GM19455 (cell line): ENCODE data around the gene TRIAP1.
"Not testable (repeated sequence)": the region's sequence is repeated elsewhere in the genome, so short reads cannot be mapped to it uniquely, and the experiment has no call there.

Source experiments
- ATAC-seq: cut with Tn5 transposase; IDR thresholded peaks from one replicate; pipeline ENCODE4 v1.9.1; 2021; ENCODE audit not compliant: unreplicated experiment

TRIAP1 gene

DNA sequence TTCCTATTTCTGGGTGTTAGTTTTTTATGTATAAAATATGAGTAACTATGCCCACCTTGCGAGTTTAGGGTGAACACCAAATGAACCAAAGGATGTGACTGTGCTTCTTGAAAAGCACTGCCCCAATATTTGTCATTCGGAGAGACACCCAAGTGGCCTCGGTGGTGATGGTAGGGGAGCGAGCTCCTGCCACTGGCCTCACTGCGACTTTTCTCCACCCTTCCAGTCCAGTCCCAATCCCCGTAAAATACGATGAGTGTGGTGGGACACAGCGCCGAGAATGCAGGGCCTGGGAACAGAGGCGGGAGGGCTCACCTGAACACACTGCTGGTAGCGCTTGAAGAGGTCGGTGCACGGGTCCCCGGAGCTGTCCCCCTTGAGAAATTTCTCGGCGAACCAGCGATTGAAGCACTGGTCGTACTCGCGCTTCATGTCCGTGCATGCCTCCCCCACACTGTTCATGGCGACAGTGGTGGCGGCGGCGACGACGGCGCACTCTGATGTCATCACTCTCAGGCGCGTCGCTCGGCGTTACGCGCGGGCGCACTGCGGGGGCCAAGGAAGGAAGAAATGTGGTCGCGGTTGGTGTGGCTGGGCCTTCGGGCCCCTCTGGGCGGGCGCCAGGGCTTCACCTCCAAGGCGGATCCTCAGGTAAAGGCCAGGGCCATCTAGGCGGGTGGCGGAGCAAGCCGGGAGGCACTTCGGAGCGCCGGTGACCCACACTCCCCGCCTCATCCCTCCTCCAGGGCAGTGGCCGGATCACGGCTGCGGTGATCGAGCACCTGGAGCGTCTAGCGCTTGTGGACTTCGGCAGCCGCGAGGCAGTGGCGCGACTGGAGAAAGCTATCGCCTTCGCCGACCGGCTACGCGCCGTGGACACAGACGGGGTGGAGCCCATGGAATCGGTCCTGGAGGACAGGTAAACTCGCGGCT, at the start of gene TRIAP1, which contains the start of gene GATC:
Gene TRIAP1 (minus strand): TSS at position 474 of the 933 bp plus-strand sequence. CDS start 12 bp downstream, at position 462.
Gene GATC (plus strand): TSS at position 534 of the 933 bp plus-strand sequence. CDS start 37 bp downstream, at position 571.
- peak; percentile 85 for ATAC-seq

DNA sequence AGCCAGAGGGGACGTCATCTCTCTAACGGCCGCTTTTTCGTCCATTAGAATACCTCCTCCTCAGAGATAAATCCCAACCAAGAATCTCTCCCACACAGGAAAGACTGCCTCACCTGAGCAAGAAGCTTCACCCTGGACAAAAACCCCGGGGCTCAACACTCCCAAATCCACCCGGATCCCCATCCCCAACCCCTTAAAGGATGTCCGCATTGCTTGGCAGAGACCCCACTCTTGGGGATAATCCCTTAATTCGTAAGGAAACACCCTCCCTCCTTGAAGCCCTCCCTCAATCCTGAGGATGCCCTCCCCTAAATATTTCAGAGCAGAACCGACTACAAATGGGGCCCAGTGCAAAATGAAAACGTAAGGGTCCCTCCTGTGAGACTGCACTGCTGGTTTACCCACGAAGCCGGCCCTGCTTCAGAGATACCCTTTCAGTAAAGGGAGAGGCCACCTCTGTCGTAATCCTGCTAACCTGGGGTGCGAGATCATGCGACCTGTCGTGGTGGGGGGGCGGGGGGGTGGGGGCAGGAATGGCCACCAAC, 49.1 kb upstream of the TRIAP1 start:
- peak; percentile 15 for ATAC-seq

DNA sequence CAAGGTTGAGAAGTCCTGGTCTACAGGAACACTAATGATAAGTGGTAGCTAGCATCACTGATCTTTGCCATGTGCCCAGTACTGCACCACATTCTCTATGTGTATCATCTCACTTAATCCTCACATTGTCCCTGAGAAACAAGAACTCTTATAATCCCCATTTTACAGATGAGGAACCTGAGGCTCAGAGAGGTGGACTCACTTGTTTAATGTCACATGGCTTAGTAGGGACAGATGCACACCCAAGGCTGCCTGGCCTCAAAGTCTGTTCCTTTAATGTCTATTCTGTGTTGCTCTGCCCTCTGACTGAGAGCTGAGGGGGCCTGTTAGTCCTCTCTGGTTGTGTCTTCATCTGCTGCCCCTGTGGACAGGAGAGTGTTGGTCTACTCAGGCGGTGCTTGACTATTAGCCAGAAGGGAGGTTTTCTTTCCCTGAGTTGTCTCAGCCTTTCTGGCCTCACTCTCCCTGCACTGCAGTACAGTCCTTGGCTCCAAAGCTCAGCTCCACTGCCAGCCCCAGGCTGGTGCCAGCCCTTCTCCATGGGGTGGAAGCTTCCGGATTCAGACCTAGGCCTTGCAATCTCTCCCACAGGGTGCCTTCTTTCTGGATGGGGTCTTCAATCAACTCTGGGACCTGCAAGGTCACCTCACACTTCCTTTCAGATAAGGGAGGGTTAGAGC, 44.8 kb upstream of the TRIAP1 start:
- ATAC-seq = no peak

DNA sequence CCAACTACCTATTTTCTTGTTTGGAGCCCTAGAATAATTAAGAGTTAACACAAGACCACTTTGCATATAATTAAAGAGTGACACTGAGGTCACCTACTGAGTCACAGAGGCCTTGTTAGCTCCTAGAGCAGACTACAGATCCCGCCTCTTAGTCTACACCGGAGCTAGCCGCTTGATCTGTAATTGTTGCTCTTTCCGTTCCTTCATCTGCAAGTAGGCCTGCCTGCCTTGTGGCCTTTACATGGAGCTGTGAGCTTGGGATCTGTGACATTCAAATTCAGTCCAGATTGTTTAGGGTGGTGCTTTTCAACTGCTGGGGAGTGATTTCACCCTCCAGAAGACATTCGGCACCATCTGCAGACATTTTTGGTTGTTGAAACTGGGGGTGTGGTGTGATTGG, 44.1 kb upstream of the TRIAP1 start:
- ATAC-seq = no peak

DNA sequence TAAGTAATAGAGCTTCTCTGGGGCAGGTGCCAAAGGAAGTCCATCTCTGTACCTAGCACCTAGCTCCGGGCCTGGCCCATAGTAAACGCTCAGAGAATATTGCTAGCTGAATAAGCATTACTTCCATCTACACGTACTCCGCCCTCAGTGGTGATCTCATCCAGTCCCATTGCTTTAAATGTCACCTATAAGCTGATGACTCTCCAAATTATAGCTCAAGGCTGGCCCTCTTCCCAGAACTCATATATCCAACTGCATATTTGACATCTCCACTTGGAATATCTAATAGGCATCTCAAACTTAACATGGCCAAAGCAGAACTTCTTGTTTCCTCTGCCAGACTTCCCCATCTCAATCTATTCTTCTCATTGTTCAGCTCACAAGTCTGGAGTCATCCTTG, 42.8 kb upstream of the TRIAP1 start:
- no peak for ATAC-seq

DNA sequence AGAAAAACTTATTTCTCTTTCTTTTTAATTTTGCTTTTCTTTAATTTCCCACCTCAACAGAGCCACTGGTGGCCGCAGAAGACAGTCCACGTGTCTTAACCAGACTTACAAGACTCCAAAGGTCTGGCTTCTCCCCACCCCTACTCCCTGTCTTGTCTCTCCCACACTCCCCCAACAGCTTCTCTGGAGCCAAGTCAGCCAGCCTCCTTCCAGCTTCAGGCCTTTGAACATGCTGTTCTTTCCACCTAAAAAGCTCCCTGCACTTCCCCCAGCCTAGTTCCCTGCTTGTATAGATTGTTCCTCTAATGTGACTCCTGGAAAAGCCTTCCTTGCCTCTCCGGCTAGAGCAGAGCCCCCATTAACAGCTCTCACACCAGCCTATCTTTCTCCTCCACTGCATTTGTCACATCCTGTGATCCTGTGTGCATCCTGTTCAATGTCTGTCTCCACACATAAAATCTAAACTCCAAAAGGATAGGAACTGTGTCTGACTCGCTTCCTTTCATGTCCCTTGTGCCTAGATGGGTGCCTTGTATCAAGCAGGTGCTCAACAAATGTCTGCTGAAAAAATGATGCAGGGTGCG, 42.0 kb upstream of the TRIAP1 start:
- no peak for ATAC-seq

DNA sequence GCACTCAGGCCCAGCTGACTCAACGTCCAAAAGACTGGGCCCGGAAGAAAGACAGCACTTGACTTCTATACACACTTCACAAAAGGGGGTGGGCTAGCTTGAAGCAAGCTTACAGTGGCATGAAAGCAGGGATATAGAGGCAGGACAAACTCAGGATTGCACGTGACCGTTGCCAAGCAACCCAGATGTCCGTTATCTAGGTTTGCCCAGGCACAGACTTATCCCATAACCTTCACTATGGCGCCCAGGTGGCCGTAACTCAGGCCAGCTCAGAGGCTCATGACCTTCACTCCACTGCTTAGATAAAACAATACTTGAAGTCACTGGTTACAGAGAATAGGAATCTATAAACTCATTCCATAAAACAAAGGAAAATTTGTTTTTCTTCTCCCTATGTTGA, 41.4 kb upstream of the TRIAP1 start:
- not testable (repeated sequence) for ATAC-seq

DNA sequence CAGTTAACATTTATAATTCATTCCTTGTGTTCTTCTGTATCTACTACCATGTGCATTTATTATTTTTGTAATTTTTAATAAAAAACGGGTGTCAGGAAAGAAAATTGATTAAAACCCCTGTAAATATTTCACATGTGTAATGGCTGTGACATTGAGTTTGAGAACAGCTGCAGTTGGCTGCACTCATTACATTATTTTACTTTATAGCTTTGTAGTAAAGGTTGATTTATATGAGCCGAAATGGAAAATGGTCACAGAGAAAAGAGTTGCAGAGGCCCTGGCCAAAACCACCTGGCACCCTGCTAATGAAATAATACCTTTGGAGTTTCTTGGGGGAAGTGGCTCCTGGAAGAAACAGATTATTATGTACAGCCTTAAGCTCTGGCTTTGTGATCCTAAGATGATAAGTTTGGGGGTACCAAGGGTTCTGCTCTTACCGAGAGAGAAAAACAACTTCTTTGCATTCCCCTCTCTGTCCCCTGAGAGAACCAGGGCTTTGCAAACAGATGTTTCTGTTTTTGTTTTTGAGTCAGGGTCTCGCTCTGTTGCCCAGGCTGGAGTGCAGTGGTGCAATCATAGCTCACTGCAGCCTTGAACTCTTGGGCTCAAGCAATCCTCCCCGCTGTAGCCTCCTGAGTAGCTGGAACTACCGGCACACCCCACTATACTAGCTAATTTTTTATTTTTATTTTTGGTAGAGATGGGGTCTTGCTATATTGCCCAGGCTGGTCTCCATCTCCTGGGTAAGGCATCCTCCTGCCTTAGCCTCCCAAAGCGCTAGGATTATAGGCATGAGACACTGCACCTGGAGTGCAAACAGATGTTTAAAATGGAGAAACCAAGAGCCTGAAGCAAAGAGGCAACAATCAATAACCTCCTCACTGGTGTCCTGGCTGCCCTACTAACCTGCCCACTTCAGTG, 40.0 kb upstream of the TRIAP1 start:
- no peak for ATAC-seq

DNA sequence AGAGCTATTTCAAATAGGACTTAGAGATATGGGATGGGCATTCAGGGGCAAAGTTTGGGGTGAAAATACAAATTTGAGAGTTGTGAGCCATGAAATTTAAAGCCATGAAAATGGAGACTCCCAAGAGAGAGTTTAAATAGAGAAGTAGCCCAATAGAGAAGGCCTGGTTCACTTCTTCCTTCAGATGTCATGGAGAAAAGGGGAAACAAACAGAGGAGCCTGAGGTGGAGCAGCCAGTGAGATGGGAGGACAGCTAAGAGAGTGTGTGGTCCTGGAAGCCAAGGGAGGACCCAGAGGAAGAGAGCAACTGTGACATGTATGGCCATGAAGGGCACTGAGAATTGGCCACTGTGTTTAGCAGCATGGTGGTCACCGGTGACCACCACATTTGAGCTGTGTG, 37.4 kb upstream of the TRIAP1 start:
- ATAC-seq = no peak

DNA sequence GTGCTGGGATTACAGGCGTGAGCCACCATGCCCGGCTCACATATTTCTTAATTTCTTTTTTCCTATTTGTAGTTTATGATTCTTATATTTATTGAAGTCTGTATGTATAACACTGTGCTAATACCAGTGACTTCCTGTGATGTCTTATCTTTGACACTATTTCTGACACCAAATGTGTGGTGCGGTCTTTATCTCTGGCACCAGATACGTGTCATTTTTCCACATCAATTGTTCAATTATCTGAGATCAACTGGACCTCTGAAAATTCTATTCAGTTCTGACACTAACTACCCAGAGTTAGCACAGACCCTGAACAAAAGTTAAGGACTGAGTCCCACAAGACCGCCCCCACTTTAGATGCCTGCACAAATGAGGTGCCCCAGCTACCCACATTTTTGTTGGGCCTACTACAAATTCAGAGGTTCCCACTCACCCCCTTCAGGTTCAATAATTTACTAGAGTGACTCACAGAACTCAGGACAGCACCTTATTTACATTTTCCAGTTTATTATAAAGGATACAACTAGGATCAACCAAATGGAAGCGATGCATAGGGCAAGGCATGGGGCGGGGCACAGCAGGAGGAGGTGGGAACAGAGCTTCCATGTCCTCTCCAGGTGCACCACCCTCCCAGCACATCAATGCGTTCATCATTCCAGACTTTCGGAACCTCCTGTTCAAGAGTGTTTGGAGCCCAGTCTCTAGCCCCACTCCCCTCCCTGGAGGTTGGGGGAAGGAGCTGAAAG, 35.0 kb upstream of the TRIAP1 start:
- ATAC-seq = no peak

DNA sequence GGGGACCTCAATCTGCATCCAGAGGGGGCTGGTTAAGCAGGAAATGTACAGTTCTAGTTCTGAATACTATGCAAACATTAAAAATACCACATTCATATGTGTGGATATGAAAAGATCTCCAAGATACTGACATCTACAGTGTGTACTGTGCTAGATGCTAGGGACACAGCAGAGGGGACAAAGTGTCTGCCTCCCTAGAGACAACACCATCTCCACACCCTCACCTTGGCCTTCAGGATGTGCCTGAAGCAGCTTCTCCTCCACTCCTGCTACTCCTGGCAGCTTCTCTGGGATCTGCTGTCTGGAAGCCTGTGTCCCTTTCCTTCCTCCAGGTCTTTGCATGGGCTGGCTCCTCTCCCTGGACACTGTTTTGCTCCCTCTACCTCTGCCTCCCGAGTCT, 34.0 kb upstream of the TRIAP1 start:
- no peak for ATAC-seq

DNA sequence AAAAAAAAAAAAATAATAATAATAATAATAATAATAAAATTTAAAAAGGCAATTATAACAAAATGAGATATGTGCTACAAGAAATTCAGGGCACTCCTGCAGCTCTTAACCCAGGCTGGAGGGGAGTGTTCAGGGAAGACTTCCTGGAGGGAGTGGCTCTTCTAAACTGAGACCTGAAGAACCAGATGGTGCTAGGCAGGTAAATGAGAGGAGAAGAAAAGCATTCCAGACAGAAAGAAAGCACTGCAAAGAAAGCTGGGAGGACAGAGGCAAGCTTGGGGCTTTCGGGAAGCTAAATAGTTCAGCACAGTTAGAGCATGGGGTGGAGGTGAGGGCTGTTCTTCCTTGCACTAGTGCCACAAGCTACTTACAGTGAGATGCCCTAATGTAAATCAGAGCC, 33.3 kb upstream of the TRIAP1 start:
- ATAC-seq = no peak

DNA sequence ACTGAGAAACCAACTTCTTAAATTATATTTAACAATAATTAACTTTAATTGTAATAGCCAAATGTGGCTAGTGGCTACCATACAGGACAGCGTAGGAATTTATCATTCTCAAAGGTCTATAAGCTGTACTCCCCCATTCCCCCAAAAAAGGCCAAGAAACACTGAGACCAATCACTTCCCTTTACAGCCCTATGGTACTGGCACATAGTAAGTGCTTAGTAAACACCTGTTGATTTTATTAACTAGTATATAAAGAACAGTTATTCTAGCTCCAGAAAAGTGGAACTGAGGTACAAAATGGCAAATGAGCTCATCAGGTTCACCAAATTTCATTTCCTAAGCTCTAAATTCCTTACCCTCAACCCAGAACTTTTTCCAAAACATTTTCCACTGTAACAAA, 29.5 kb upstream of the TRIAP1 start:
- ATAC-seq = no peak

DNA sequence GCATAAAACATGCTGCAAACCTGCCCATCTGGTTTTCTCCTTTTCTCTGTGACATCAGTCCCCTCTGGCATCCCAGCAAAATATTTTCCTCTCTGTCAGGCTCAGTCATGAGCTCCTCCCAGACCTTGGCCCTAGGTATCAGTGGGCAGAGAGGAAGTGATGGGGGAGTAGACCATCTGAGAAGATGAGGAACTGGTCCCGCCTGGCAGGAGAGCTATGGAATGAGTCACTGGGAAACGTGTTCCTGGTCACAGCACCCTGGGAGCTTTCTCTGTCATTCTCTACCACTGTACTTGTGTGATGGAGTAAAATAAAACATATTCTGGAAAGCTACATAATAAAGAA, 28.4 kb upstream of the TRIAP1 start:
- no peak for ATAC-seq

DNA sequence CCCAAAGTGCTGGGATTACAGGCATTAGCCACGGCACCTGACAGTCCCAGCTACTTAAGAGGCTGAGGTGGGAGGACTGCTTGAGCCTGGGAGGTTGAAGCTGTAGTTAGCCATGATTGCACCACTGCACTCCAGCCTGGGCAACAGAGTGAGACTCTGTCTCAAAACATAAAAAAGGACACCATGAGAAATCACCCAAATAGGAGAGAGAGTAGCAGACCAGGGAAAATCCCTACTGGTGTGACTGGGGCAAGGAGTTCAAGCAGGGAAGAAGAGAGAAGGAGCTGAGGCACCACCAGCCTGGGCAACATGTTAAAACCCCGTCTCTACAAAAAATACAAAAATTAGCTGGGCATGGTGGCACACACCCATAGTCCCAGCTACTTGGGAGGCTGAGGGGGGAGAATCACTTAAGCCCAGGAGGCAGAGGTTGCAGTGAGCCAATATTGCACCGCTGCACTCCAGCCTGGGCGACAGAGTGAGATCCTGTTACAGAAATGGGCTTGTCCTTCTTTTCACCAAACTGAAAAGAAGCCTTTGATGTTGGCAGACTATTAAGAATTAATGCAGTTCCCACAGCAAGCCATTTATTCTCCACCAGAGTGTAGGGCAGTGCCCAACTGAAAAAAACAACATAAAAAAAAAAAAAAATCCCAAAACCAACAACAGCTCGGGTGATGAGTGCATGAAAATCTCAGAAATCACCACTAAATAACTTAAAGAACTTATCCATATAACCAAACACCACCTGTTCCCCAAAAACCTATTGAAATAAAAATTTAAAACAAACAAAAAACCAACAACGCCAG, 27.8 kb upstream of the TRIAP1 start:
- ATAC-seq = no peak

DNA sequence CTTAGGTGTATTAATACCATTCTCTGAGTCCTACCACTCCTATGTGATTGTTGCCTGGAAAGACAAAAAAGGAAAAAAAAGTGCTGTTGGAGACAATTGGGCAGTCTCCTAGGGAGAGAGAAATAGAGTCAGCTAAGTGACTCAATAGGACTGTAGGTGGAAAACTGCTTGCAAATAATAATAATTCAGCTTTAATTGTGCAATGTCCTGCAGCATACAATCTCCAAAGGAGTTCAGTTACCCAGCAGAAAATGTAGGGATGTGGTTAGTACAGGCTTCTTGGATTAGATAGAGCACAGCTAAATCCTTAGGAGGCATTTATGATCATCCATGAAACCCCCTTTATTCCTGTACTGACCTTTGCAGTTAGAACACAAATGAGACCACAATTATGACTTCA, 26.3 kb upstream of the TRIAP1 start:
- no peak for ATAC-seq

DNA sequence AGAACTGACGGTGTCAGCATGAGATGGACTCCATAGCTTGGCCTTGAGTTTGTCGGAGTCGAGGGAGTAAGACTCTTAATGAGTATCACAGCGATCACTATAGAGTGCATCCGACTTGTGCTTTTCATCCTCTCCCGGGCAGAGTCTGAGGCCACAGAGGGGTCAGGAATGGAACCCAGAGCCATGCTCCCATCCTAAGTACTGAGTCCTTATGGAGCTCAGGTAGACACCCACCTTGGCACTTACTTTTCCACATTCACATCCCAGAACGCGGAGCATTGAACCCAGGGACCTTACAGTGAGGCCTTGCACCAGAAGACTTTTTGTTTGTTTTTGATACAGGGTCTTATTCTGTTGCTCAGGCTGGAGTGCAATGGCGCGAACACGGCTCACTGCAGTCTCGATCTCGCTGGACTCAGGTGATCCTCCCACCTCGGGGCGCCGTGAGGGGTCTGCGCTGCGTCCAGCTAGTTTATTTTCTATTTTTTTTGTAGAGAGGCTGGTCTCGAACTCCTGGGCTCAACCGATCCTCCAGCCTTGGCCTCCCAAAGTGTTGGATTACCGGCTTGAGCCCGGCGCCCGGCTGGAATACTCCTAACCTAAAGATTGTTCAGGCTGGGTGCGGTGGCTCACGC, 24.1 kb upstream of the TRIAP1 start:
- peak; percentile 20 for ATAC-seq

DNA sequence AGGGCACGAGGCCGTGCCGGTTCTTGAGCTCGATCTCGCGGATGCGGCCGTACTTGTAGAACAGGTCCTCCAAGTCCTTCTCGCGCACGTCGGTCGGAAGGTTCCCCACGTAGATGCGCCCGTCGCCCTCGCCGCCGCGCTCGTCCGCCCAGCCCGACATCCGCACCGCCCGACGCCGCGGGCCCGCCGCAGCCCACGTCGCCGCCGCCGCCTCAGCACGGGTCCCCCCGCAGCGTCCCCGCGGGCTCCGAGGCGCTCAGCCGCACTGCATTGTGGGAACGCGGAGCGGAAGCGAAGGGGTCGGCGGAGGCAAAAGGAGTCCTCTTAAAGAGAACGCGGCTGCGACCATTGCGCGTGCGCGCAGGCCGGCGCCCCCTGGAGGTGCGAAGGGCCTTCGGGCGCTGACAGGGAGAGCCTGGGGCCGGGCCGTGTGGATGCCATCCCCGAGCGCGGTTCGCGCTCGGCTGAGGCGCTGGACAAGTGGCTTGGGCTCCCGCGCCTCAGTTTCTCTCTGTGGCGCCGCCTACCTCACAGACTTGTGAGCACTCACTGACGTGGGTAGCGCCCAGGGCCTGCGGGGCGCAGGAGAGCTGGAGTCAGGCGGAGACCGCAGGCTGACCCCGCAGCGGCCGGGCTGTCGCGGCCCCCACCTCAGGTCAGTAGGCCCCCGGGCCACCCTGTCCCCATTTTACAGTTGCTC, 23.4 kb upstream of the TRIAP1 start, which contains the start of gene SRSF9:
Gene SRSF9 (minus strand): TSS at position 299 of the 700 bp plus-strand sequence. CDS start 139 bp downstream, at position 160.
- ATAC-seq = peak; percentile 85
